WTC11 (cell line): ENCODE results near the gene TCN2. TPM values are rescaled to one million over a fixed set of nuclear protein-coding genes. Genes with fewer than 3 reads are reported as not detected.

Source experiments
- ATAC-seq: fragments of 200-7000 bp; cut with Tn5 transposase; 2 replicates; pipeline ENCODE4 v1.10.0; 2021; ENCODE audit warnings: mild to moderate bottlenecking, moderate library complexity
- CTCF ChIA-PET: fragments of 300-600 bp; sonication (Branson Sonifier 250); formaldehyde crosslinking; loops from one replicate; lab custom pipeline; 2021; ENCODE audit warnings: antibody characterized with exemption; lab: Charles Lee
- POLR2A ChIA-PET: fragments of 350-600 bp; sonication (Branson Sonifier 250); formaldehyde crosslinking; loops from one replicate; lab custom pipeline; 2021; ENCODE audit warnings: antibody characterized with exemption; lab: Charles Lee
- DNase-seq: peaks from one replicate; pipeline ENCODE4 v3.0.0; 2021; ENCODE audit warnings: low spot score
- H3K27ac Mint-ChIP-seq: 2 replicates; pipeline ENCODE4 v1.8.0; 2021; ENCODE audit warnings: mixed read lengths
- H3K27me3 Mint-ChIP-seq: 2 replicates; pipeline ENCODE4 v1.8.0; 2021; ENCODE audit warnings: low read depth, mild to moderate bottlenecking, moderate library complexity, mixed read lengths
- H3K36me3 Mint-ChIP-seq: 2 replicates; pipeline ENCODE4 v1.8.0; 2021; ENCODE audit warnings: mixed read lengths
- H3K4me1 Mint-ChIP-seq: 2 replicates; pipeline ENCODE4 v1.8.0; 2022; ENCODE audit warnings: mixed read lengths
- H3K4me3 Mint-ChIP-seq: 2 replicates; pipeline ENCODE4 v1.8.0; 2021; ENCODE audit warnings: mild to moderate bottlenecking, moderate library complexity, mixed read lengths
- H3K9me3 Mint-ChIP-seq: 2 replicates; pipeline ENCODE4 v1.8.0; 2021; ENCODE audit warnings: mixed read lengths
- AFF4 ChIP-seq: sonication (generic); formaldehyde crosslinking; IDR thresholded peaks from 2 replicates; pipeline ENCODE4 v1.8.1; 2023; ENCODE audit warnings: mild to moderate bottlenecking, missing genetic modification reagents, borderline replicate concordance
- ATF3 ChIP-seq: sonication (generic); formaldehyde crosslinking; conservative IDR thresholded peaks from 2 replicates; pipeline ENCODE4 v1.8.1; 2022; ENCODE audit warnings: mild to moderate bottlenecking, missing genetic modification reagents
- CBFB ChIP-seq: sonication (generic); formaldehyde crosslinking; IDR thresholded peaks from 2 replicates; pipeline ENCODE4 v1.8.1; 2022; ENCODE audit warnings: mild to moderate bottlenecking, low read depth, missing genetic modification reagents
- CDX4 ChIP-seq: fragments of 250-450 bp; sonication (Bioruptor Pico); IDR thresholded peaks from 2 replicates; pipeline ENCODE4 v1.9.0; 2021; ENCODE audit warnings: moderate library complexity, mild to moderate bottlenecking, inconsistent platforms, borderline replicate concordance
- CREB1 ChIP-seq: sonication (generic); formaldehyde crosslinking; IDR thresholded peaks from 2 replicates; pipeline ENCODE4 v1.8.0; 2023; ENCODE audit warnings: mild to moderate bottlenecking, missing genetic modification reagents
- ETV6 ChIP-seq: sonication (generic); formaldehyde crosslinking; IDR thresholded peaks from 2 replicates; pipeline ENCODE4 v1.8.1; 2022; ENCODE audit warnings: mild to moderate bottlenecking, missing genetic modification reagents
- FOXK1 ChIP-seq: sonication (generic); formaldehyde crosslinking; IDR thresholded peaks from 2 replicates; pipeline ENCODE4 v1.8.0; 2022; ENCODE audit warnings: mild to moderate bottlenecking, moderate library complexity, missing genetic modification reagents
- FOXP1 ChIP-seq: sonication (generic); formaldehyde crosslinking; IDR thresholded peaks from 2 replicates; pipeline ENCODE4 v1.8.0; 2022; ENCODE audit warnings: missing genetic modification reagents, mild to moderate bottlenecking, moderate library complexity, borderline replicate concordance
- HMGXB4 ChIP-seq: sonication (generic); formaldehyde crosslinking; IDR thresholded peaks from 2 replicates; pipeline ENCODE4 v1.8.1; 2023; ENCODE audit warnings: mild to moderate bottlenecking, moderate library complexity, missing genetic modification reagents
- JUN ChIP-seq: sonication (generic); formaldehyde crosslinking; IDR thresholded peaks from 2 replicates; pipeline ENCODE4 v1.8.0; 2023; ENCODE audit warnings: mild to moderate bottlenecking, missing genetic modification reagents
- NR3C1 ChIP-seq: sonication (generic); formaldehyde crosslinking; conservative IDR thresholded peaks from 2 replicates; pipeline ENCODE4 v1.8.1; 2023; ENCODE audit warnings: low read depth, mild to moderate bottlenecking, missing genetic modification reagents
- PRDM15 ChIP-seq: sonication (generic); formaldehyde crosslinking; IDR thresholded peaks from 2 replicates; pipeline ENCODE4 v1.8.0; 2022; ENCODE audit warnings: missing genetic modification reagents
- RORB ChIP-seq: fragments of 250-450 bp; sonication (Bioruptor Pico); IDR thresholded peaks from 2 replicates; pipeline ENCODE4 v1.9.0; 2021; ENCODE audit warnings: mild to moderate bottlenecking
- SMAD4 ChIP-seq: sonication (generic); formaldehyde crosslinking; IDR thresholded peaks from 2 replicates; pipeline ENCODE4 v1.8.0; 2022; ENCODE audit warnings: mild to moderate bottlenecking, missing genetic modification reagents
- SOX15 ChIP-seq: fragments of 250-450 bp; sonication (Bioruptor Pico); IDR thresholded peaks from 2 replicates; pipeline ENCODE4 v1.9.0; 2021; ENCODE audit warnings: mild to moderate bottlenecking
- TEAD4 ChIP-seq: sonication (generic); formaldehyde crosslinking; IDR thresholded peaks from 2 replicates; pipeline ENCODE4 v1.8.0; 2022; ENCODE audit warnings: mild to moderate bottlenecking, missing genetic modification reagents
- USF1 ChIP-seq: sonication (generic); formaldehyde crosslinking; IDR thresholded peaks from 2 replicates; pipeline ENCODE4 v1.8.0; 2022; ENCODE audit warnings: mild to moderate bottlenecking, missing genetic modification reagents
- ZNF416 ChIP-seq: fragments of 250-450 bp; sonication (Bioruptor Pico); IDR thresholded peaks from 2 replicates; pipeline ENCODE4 v1.9.0; 2021; ENCODE audit warnings: mild to moderate bottlenecking, inconsistent platforms
- ZNF425 ChIP-seq: fragments of 250-450 bp; sonication (Bioruptor Pico); conservative IDR thresholded peaks from 2 replicates; pipeline ENCODE4 v1.9.0; 2021; ENCODE audit warnings: mild to moderate bottlenecking
- total RNA-seq: library from RNA; stranded (reverse); gene quantifications from 3 replicates; pipeline ENCODE4 v1.2.3, GENCODE V29; 2021

TCN2 gene
- total RNA-seq, 1 experiment from 2014 or later: 39.0 TPM

GRCh38 chr22:30609260-30610185 lies 2.5 kb downstream of the TCN2 start (continued):
- TF ChIP-seq CDX4: no peak
- no peak for TF ChIP-seq ETV6
- TF ChIP-seq, all 79 proteins: peak for 0

GRCh38 chr22:30610299-30610698 lies 3.3 kb downstream of the TCN2 start:
- H3K27me3 Mint-ChIP-seq: no peaks in the 10 kb centered on the region
- H3K4me3 Mint-ChIP-seq: no peak overlapping the region
- POLR2A ChIA-PET: no interaction called here
- CTCF ChIA-PET: interaction anchor here (1.0 to 2.3 kb wide), 2 partner anchors 69 to 144 kb away, joined by 3 to 6 read pairs; no protein-coding TSS in a partner anchor
- ATAC-seq: no peak
- TF ChIP-seq SOX15 (CRISPR knock-in tag) (no peak), FOXP1 (CRISPR knock-in tag) (no peak), SMAD4 (no peak), NR3C1 (CRISPR knock-in tag) (no peak)
- H3K9me3 Mint-ChIP-seq: no peaks in the 10 kb centered on the region
- DNase-seq: no peak
- peaks cover 38% of the 10 kb centered on the region for H3K4me1 Mint-ChIP-seq
- peaks cover 37% of the 10 kb centered on the region for H3K36me3 Mint-ChIP-seq
- peak overlapping the region; percentile 41; the same call in 1 of the 2 replicates for H3K27ac Mint-ChIP-seq

- Mint-ChIP-seq H3K9me3 (no peaks in the 10 kb centered on the region), H3K27ac (no peak overlapping the region), H3K27me3 (no peaks in the 10 kb centered on the region), H3K4me1 (peaks cover 29% of the 10 kb centered on the region), H3K36me3 (peaks cover 44% of the 10 kb centered on the region), H3K4me3 (no peak overlapping the region)
- DNase-seq: no peak
- ATAC-seq: no peak
- CTCF ChIA-PET: no interaction called here
- POLR2A ChIA-PET: no interaction called here
- TF ChIP-seq ATF3 (CRISPR knock-in tag) (no peak), ZNF425 (CRISPR knock-in tag) (no peak), USF1 (CRISPR knock-in tag) (no peak), AFF4 (CRISPR knock-in tag) (no peak), TEAD4 (CRISPR knock-in tag) (no peak), JUN (CRISPR knock-in tag) (no peak), CBFB (CRISPR knock-in tag) (no peak), HMGXB4 (CRISPR knock-in tag) (no peak), FOXK1 (CRISPR knock-in tag) (no peak), CREB1 (no peak), RORB (CRISPR knock-in tag) (no peak), ZNF416 (CRISPR knock-in tag) (no peak), PRDM15 (CRISPR knock-in tag) (no peak)
Observed at GRCh38 chr22:30611197-30611596, 4.2 kb downstream of the TCN2 start.
